ENCODE data around the gene ULK4.

Gene ULK4

GRCh38 chr3:41329881-41330280 is 632.0 kb downstream of the ULK4 start:
- TF ChIP-seq ZNF274 (IDR thresholded peaks at IDR 0.05; ENCODE audit: low read depth, low read length): no peak
- H3K4me3 ChIP-seq (ENCODE audit: low read length): no peak overlapping the region

- TF ChIP-seq ZNF274 (IDR thresholded peaks at IDR 0.05; ENCODE audit: low read depth, low read length): no peak
- H3K4me3 ChIP-seq (ENCODE audit: low read length): no peak overlapping the region
Observed at GRCh38 chr3:41328926-41329325, 633.0 kb downstream of the ULK4 start.

- H3K4me3 ChIP-seq (ENCODE audit: low read length): no peak overlapping the region
- no peak for TF ChIP-seq ZNF274 (IDR thresholded peaks at IDR 0.05; ENCODE audit: low read depth, low read length)
Observed at GRCh38 chr3:41327718-41328117, 634.2 kb downstream of the ULK4 start.

GRCh38 chr3:41324156-41324475 is 637.8 kb downstream of the ULK4 start:
- no peak overlapping the region for H3K4me3 ChIP-seq (ENCODE audit: low read length)

GRCh38 chr3:41323467-41324155 is 638.3 kb downstream of the ULK4 start:
- no peak overlapping the region for H3K4me3 ChIP-seq (ENCODE audit: low read length)
- TF ChIP-seq ZNF274 (IDR thresholded peaks at IDR 0.05; ENCODE audit: low read depth, low read length): no peak

More at GRCh38 chr3:41324156-41324475, 637.8 kb downstream of the ULK4 start:
- TF ChIP-seq ZNF274 (IDR thresholded peaks at IDR 0.05; ENCODE audit: low read depth, low read length): no peak

- H3K4me3 ChIP-seq (ENCODE audit: low read length): no peak overlapping the region
- no peak for TF ChIP-seq ZNF274 (IDR thresholded peaks at IDR 0.05; ENCODE audit: low read depth, low read length)
Observed at GRCh38 chr3:41321642-41321980, 640.3 kb downstream of the ULK4 start.

- H3K4me3 ChIP-seq (ENCODE audit: low read length): no peak overlapping the region
- no peak for TF ChIP-seq ZNF274 (IDR thresholded peaks at IDR 0.05; ENCODE audit: low read depth, low read length)
Observed at GRCh38 chr3:41320953-41321641, 640.8 kb downstream of the ULK4 start.

GRCh38 chr3:41318520-41318919 is 643.4 kb downstream of the ULK4 start:
- no peak for TF ChIP-seq ZNF274 (IDR thresholded peaks at IDR 0.05; ENCODE audit: low read depth, low read length)
- H3K4me3 ChIP-seq (ENCODE audit: low read length): no peak overlapping the region

- no peak for TF ChIP-seq ZNF274 (IDR thresholded peaks at IDR 0.05; ENCODE audit: low read depth, low read length)
- H3K4me3 ChIP-seq (ENCODE audit: low read length): no peak overlapping the region
Observed at GRCh38 chr3:41317718-41318117, 644.2 kb downstream of the ULK4 start.

- no peak for TF ChIP-seq ZNF274 (IDR thresholded peaks at IDR 0.05; ENCODE audit: low read depth, low read length)
- no peak overlapping the region for H3K4me3 ChIP-seq (ENCODE audit: low read length)
Observed at GRCh38 chr3:41317298-41317697, 644.6 kb downstream of the ULK4 start.

- no peak for TF ChIP-seq ZNF274 (IDR thresholded peaks at IDR 0.05; ENCODE audit: low read depth, low read length)
Observed at GRCh38 chr3:41315126-41315525, 646.8 kb downstream of the ULK4 start.

GRCh38 chr3:41308119-41308518 is 653.8 kb downstream of the ULK4 start:
- no peak overlapping the region for H3K4me3 ChIP-seq (ENCODE audit: low read length)
- TF ChIP-seq ZNF274 (IDR thresholded peaks at IDR 0.05; ENCODE audit: low read depth, low read length): no peak

More at GRCh38 chr3:41315126-41315525, 646.8 kb downstream of the ULK4 start:
- no peak overlapping the region for H3K4me3 ChIP-seq (ENCODE audit: low read length)

GRCh38 chr3:41307065-41307464 is 654.8 kb downstream of the ULK4 start:
- no peak overlapping the region for H3K4me3 ChIP-seq (ENCODE audit: low read length)
- TF ChIP-seq ZNF274 (IDR thresholded peaks at IDR 0.05; ENCODE audit: low read depth, low read length): no peak

- no peak for TF ChIP-seq ZNF274 (IDR thresholded peaks at IDR 0.05; ENCODE audit: low read depth, low read length)
- no peak overlapping the region for H3K4me3 ChIP-seq (ENCODE audit: low read length)
Observed at GRCh38 chr3:41304593-41304992, 657.3 kb downstream of the ULK4 start.

- no peak for TF ChIP-seq ZNF274 (IDR thresholded peaks at IDR 0.05; ENCODE audit: low read depth, low read length)
- H3K4me3 ChIP-seq (ENCODE audit: low read length): no peak overlapping the region
Observed at GRCh38 chr3:41302295-41302694, 659.6 kb downstream of the ULK4 start.

- TF ChIP-seq ZNF274 (IDR thresholded peaks at IDR 0.05; ENCODE audit: low read depth, low read length): no peak
- no peak overlapping the region for H3K4me3 ChIP-seq (ENCODE audit: low read length)
Observed at GRCh38 chr3:41301548-41301947, 660.4 kb downstream of the ULK4 start.

Measured in GM08714 (cell line).